GM12878 (cell line): Measurements from ENCODE around the gene NOP14. TPM values are rescaled to one million over a fixed set of nuclear protein-coding genes. Genes with fewer than 3 reads are reported as not detected.
A peak's percentile ranks its signal among the peaks of the same experiment; 100 is the strongest.

Source experiments
- BACH1 ChIP-seq: fragments of 450-650 bp; IDR thresholded peaks from 2 replicates; pipeline ENCODE4 v1.6.1; 2017; ENCODE audit warnings: mild to moderate bottlenecking, borderline replicate concordance
- CBFB ChIP-seq: IDR thresholded peaks from 2 replicates; pipeline ENCODE4 v1.6.1; 2016; ENCODE audit warnings: antibody characterized with exemption, low read depth
- CBX5 ChIP-seq: sonication (generic); IDR thresholded peaks from 2 replicates; pipeline ENCODE4 v1.6.1; 2016; ENCODE audit warnings: low read depth, moderate library complexity, mild to moderate bottlenecking, inconsistent platforms
- CREB1 ChIP-seq: IDR thresholded peaks from 2 replicates; pipeline ENCODE4 v1.6.1; 2012; ENCODE audit warnings: low read depth, mild to moderate bottlenecking, inconsistent platforms
- MTA3 ChIP-seq: IDR thresholded peaks from 2 replicates; pipeline ENCODE4 v1.6.1; 2012; ENCODE audit warnings: low read length, inconsistent platforms, borderline replicate concordance
- NBN ChIP-seq: fragments of 450-650 bp; IDR thresholded peaks from 2 replicates; pipeline ENCODE4 v1.6.1; 2016
- NR2C2 ChIP-seq: IDR thresholded peaks from 2 replicates; pipeline ENCODE4 v1.6.1; 2011; ENCODE audit warnings: borderline replicate concordance, low read depth; ENCODE audit not compliant: control insufficient read depth, insufficient read length
- PBX3 ChIP-seq: IDR thresholded peaks from 2 replicates; pipeline ENCODE4 v1.6.1; 2011; ENCODE audit warnings: mild to moderate bottlenecking, low read depth, low read length, moderate library complexity; ENCODE audit not compliant: insufficient replicate concordance
- POU2F2 ChIP-seq: IDR thresholded peaks from 3 replicates; pipeline ENCODE4 v1.6.1; 2011; ENCODE audit warnings: low read depth, mild to moderate bottlenecking, low read length, borderline replicate concordance
- RB1 ChIP-seq: fragments of 450-650 bp; formaldehyde crosslinking; IDR thresholded peaks from 2 replicates; pipeline ENCODE4 v1.6.1; 2017; ENCODE audit warnings: mild to moderate bottlenecking, borderline replicate concordance
- RELA ChIP-seq: fragments of 450-650 bp; IDR thresholded peaks from 2 replicates; pipeline ENCODE4 v1.8.0; 2014; ENCODE audit warnings: borderline replicate concordance; ENCODE audit not compliant: partially characterized antibody
- RUNX3 ChIP-seq: IDR thresholded peaks from 2 replicates; pipeline ENCODE4 v1.6.1; 2012; ENCODE audit warnings: low read length, inconsistent platforms
- SMC3 ChIP-seq: IDR thresholded peaks from 2 replicates; pipeline ENCODE4 v1.6.1; 2011; ENCODE audit warnings: low read length, improper control_type of control experiment, borderline replicate concordance
- TBL1XR1 ChIP-seq: IDR thresholded peaks from 2 replicates; pipeline ENCODE4 v1.6.1; 2012; ENCODE audit warnings: low read depth, low read length, improper control_type of control experiment
- ZZZ3 ChIP-seq: IDR thresholded peaks from 2 replicates; pipeline ENCODE4 v1.6.1; 2011; ENCODE audit warnings: low read depth; ENCODE audit not compliant: control insufficient read depth, insufficient read length
- polyA plus RNA-seq, 11 experiments: library from polyadenylated mRNA; depleted of rRNA in 4 of 11; unstranded in 6 of 11; stranded (reverse) in 5 of 11; fragments of >200 nt; fragmentation: Nextera tagmentation in 4 of 11; fragmentation: Illumina TruSeq in 1 of 11; extraction: Ambion mirVana in 4 of 11; extraction: Trizol in 1 of 11; gene quantifications; 1 replicate in 1 of 11; 2 replicates in 10 of 11; pipeline versions ENCODE4 v1.2.1 to v1.2.3, GENCODE V29; 2011 to 2016; ENCODE audit warnings: inconsistent platforms in 2 of 11, missing spikeins in 2 of 11, low read depth in 1 of 11
- total RNA-seq, 4 experiments: library from RNA; depleted of rRNA in 3 of 4; stranded (reverse); fragments of >200 nt in 3 of 4; fragmentation: Illumina TruSeq in 1 of 4; extraction: Trizol in 1 of 4; gene quantifications; 2 replicates each; pipeline versions ENCODE4 v1.2.1 to v1.2.3, GENCODE V29; 2013 to 2021
- TF ChIP-seq, protein P1 (sequence below): fragments of 450-650 bp; IDR thresholded peaks from 2 replicates; pipeline ENCODE4 v1.6.1; 2017; ENCODE audit warnings: mild to moderate bottlenecking, moderate library complexity
- TF ChIP-seq, protein P2 (sequence below): fragments of 450-650 bp; formaldehyde crosslinking; IDR thresholded peaks from 2 replicates; pipeline ENCODE4 v1.4.0; 2020; ENCODE audit warnings: mild to moderate bottlenecking, moderate library complexity
- TF ChIP-seq, protein P3 (sequence below): fragments of 450-650 bp; IDR thresholded peaks from 2 replicates; pipeline ENCODE4 v1.6.1; 2018; ENCODE audit warnings: borderline replicate concordance, mild to moderate bottlenecking; ENCODE audit not compliant: partially characterized antibody

The NOP14 gene
- total and polyA plus RNA-seq, 10 of the 15 experiments (the other 5 are each of a cell fraction or from before 2014, with no cell fraction given), result 13.8 to 80.6 (median 49.7) TPM

DNA sequence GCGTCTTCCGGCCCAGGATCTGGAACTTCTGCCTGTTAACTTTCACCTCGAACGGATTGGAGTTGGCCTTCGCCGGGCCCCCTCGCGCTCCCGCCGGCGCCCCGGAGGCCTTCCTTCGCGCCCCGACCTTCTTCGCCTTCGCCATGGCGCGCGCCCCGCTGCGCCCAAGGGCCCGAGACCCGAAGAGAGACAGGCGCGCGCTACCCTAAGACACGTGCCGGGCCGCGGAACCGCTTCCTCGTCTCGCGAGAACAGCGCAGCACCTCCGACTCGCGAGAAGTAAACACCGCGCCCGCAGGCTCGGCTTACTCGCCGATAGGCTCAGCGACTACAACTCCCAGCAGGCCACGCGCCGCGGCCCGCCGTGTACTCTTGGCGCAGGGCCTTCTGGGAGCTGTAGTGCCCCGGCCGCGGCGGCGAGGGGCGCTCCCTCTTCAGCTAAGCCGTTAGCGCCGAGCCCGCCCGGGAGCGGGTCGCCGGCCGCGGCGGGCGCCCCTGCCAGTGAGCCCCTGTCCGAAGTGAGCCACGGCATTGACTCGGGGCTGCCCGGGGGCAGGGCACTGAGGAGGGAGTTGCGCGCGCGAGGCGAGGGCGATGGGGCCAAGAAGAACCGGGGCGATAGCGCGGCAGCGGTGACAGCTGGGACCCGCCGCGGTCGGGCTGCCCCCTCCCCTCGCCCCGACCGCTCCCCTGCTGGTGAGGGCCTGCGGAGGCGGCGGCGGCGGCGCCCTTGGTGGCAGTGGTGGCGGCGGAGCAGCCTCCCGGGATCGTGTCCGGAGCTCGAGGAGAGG, at the start of gene NOP14, which contains the start of gene GRK4 (continued):
- TF ChIP-seq ZZZ3 (no peak), RUNX3 (peak; percentile 62), CBFB (peak; percentile 99), RB1 (no peak; the same call in 1 of the 2 replicates), BACH1 (no peak; the same call in 1 of the 2 replicates), TBL1XR1 (peak; percentile 64; the same call in 1 of the 2 replicates), RELA (peak; percentile 83), CBX5 (no peak), PBX3 (peak; percentile 28), MTA3 (no peak), NBN (peak; percentile 62), CREB1 (peak; percentile 93), SMC3 (no peak), POU2F2 (peak; percentile 68; the same call in 1 of the 3 replicates), NR2C2 (no peak)
- TF ChIP-seq, protein P1, sequence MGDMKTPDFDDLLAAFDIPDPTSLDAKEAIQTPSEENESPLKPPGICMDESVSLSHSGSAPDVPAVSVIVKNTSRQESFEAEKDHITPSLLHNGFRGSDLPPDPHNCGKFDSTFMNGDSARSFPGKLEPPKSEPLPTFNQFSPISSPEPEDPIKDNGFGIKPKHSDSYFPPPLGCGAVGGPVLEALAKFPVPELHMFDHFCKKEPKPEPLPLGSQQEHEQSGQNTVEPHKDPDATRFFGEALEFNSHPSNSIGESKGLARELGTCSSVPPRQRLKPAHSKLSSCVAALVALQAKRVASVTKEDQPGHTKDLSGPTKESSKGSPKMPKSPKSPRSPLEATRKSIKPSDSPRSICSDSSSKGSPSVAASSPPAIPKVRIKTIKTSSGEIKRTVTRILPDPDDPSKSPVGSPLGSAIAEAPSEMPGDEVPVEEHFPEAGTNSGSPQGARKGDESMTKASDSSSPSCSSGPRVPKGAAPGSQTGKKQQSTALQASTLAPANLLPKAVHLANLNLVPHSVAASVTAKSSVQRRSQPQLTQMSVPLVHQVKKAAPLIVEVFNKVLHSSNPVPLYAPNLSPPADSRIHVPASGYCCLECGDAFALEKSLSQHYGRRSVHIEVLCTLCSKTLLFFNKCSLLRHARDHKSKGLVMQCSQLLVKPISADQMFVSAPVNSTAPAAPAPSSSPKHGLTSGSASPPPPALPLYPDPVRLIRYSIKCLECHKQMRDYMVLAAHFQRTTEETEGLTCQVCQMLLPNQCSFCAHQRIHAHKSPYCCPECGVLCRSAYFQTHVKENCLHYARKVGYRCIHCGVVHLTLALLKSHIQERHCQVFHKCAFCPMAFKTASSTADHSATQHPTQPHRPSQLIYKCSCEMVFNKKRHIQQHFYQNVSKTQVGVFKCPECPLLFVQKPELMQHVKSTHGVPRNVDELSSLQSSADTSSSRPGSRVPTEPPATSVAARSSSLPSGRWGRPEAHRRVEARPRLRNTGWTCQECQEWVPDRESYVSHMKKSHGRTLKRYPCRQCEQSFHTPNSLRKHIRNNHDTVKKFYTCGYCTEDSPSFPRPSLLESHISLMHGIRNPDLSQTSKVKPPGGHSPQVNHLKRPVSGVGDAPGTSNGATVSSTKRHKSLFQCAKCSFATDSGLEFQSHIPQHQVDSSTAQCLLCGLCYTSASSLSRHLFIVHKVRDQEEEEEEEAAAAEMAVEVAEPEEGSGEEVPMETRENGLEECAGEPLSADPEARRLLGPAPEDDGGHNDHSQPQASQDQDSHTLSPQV, result no peak
- TF ChIP-seq, protein P2, sequence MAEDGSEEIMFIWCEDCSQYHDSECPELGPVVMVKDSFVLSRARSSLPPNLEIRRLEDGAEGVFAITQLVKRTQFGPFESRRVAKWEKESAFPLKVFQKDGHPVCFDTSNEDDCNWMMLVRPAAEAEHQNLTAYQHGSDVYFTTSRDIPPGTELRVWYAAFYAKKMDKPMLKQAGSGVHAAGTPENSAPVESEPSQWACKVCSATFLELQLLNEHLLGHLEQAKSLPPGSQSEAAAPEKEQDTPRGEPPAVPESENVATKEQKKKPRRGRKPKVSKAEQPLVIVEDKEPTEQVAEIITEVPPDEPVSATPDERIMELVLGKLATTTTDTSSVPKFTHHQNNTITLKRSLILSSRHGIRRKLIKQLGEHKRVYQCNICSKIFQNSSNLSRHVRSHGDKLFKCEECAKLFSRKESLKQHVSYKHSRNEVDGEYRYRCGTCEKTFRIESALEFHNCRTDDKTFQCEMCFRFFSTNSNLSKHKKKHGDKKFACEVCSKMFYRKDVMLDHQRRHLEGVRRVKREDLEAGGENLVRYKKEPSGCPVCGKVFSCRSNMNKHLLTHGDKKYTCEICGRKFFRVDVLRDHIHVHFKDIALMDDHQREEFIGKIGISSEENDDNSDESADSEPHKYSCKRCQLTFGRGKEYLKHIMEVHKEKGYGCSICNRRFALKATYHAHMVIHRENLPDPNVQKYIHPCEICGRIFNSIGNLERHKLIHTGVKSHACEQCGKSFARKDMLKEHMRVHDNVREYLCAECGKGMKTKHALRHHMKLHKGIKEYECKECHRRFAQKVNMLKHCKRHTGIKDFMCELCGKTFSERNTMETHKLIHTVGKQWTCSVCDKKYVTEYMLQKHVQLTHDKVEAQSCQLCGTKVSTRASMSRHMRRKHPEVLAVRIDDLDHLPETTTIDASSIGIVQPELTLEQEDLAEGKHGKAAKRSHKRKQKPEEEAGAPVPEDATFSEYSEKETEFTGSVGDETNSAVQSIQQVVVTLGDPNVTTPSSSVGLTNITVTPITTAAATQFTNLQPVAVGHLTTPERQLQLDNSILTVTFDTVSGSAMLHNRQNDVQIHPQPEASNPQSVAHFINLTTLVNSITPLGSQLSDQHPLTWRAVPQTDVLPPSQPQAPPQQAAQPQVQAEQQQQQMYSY (CRISPR knock-in tag), result no peak
- TF ChIP-seq, protein P3, sequence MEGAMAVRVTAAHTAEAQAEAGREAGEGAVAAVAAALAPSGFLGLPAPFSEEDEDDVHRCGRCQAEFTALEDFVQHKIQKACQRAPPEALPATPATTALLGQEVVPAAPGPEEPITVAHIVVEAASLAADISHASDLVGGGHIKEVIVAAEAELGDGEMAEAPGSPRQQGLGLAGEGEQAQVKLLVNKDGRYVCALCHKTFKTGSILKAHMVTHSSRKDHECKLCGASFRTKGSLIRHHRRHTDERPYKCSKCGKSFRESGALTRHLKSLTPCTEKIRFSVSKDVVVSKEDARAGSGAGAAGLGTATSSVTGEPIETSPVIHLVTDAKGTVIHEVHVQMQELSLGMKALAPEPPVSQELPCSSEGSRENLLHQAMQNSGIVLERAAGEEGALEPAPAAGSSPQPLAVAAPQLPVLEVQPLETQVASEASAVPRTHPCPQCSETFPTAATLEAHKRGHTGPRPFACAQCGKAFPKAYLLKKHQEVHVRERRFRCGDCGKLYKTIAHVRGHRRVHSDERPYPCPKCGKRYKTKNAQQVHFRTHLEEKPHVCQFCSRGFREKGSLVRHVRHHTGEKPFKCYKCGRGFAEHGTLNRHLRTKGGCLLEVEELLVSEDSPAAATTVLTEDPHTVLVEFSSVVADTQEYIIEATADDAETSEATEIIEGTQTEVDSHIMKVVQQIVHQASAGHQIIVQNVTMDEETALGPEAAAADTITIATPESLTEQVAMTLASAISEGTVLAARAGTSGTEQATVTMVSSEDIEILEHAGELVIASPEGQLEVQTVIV, result peak; percentile 17
